IPS-20b (cell line): ENCODE results near the gene LRRC30.
"Not testable (repeated sequence)": the region's sequence is repeated elsewhere in the genome, so short reads cannot be mapped to it uniquely, and the experiment has no call there.

Experiments
- H3K27ac ChIP-seq: one replicate; pipeline ENCODE4 v1.5.1; 2013; ENCODE audit warnings: low read length
- H3K27me3 ChIP-seq: 2 replicates; pipeline ENCODE4 v1.6.1; 2013; ENCODE audit warnings: mild to moderate bottlenecking, low read length, inconsistent platforms; ENCODE audit not compliant: insufficient read depth
- H3K36me3 ChIP-seq: 2 replicates; pipeline ENCODE4 v1.6.1; 2013; ENCODE audit warnings: low read depth, mild to moderate bottlenecking, inconsistent platforms, low read length, moderate library complexity; ENCODE audit not compliant: insufficient read depth
- H3K4me1 ChIP-seq: 2 replicates; pipeline ENCODE4 v1.6.1; 2013; ENCODE audit warnings: mild to moderate bottlenecking, control low read depth, inconsistent platforms, low read length, moderate library complexity; ENCODE audit not compliant: insufficient read depth
- H3K4me3 ChIP-seq: 2 replicates; pipeline ENCODE4 v1.5.1; 2013; ENCODE audit warnings: mild to moderate bottlenecking, low read length, inconsistent platforms
- H3K9ac ChIP-seq: 2 replicates; pipeline ENCODE4 v1.6.1; 2013; ENCODE audit warnings: low read depth, mild to moderate bottlenecking, inconsistent platforms, low read length, moderate library complexity
- H3K9me3 ChIP-seq: 2 replicates; pipeline ENCODE4 v1.6.1; 2013; ENCODE audit warnings: mild to moderate bottlenecking, low read depth, low read length, inconsistent platforms; ENCODE audit not compliant: insufficient read depth

The LRRC30 gene

GRCh38 chr18:7230626-7231349 is at the start of gene LRRC30:
Gene LRRC30, plus strand, starts transcription at chr18:7231089. Its CDS starts 50 bp downstream, at chr18:7231139.
- Histone ChIP-seq H3K27ac (no peak within 1 kb of the TSS), H3K4me1 (no peaks in the 10 kb centered on the region), H3K4me3 (no peak within 1 kb of the TSS), H3K9ac (no peak within 1 kb of the TSS), H3K36me3 (no peaks in the 10 kb centered on the region), H3K9me3 (no peaks in the 10 kb centered on the region), H3K27me3 (no peaks in the 10 kb centered on the region)

- Histone ChIP-seq H3K4me3 (no peak overlapping the region), H3K36me3 (no peaks in the 10 kb centered on the region), H3K4me1 (no peaks in the 10 kb centered on the region), H3K9ac (no peak overlapping the region), H3K9me3 (no peaks in the 10 kb centered on the region), H3K27ac (no peak overlapping the region), H3K27me3 (no peaks in the 10 kb centered on the region)
Measured at GRCh38 chr18:7185701-7186100, 45.2 kb upstream of the LRRC30 start.

GRCh38 chr18:7190547-7191156 is 40.2 kb upstream of the LRRC30 start:
- Histone ChIP-seq H3K27me3 (no peaks in the 10 kb centered on the region), H3K4me3 (no peak overlapping the region), H3K9me3 (no peaks in the 10 kb centered on the region), H3K4me1 (no peaks in the 10 kb centered on the region), H3K27ac (no peak overlapping the region), H3K36me3 (no peaks in the 10 kb centered on the region), H3K9ac (no peak overlapping the region)

- no peaks in the 10 kb centered on the region for H3K4me1 ChIP-seq
- no peaks in the 10 kb centered on the region for H3K9me3 ChIP-seq
- no peak overlapping the region for H3K27ac ChIP-seq
- H3K36me3 ChIP-seq: no peaks in the 10 kb centered on the region
- no peaks in the 10 kb centered on the region for H3K27me3 ChIP-seq
- no peak overlapping the region for H3K9ac ChIP-seq
- H3K4me3 ChIP-seq: no peak overlapping the region
Measured at GRCh38 chr18:7191736-7192135, 39.2 kb upstream of the LRRC30 start.

GRCh38 chr18:7195266-7195665 is 35.6 kb upstream of the LRRC30 start:
- no peak overlapping the region for H3K4me3 ChIP-seq
- H3K9ac ChIP-seq: no peak overlapping the region
- H3K36me3 ChIP-seq: no peaks in the 10 kb centered on the region
- H3K27ac ChIP-seq: no peak overlapping the region
- H3K4me1 ChIP-seq: no peaks in the 10 kb centered on the region
- no peaks in the 10 kb centered on the region for H3K9me3 ChIP-seq
- no peaks in the 10 kb centered on the region for H3K27me3 ChIP-seq

- H3K4me1 ChIP-seq: no peaks in the 10 kb centered on the region
- no peaks in the 10 kb centered on the region for H3K27me3 ChIP-seq
- no peaks in the 10 kb centered on the region for H3K9me3 ChIP-seq
- no peaks in the 10 kb centered on the region for H3K36me3 ChIP-seq
- no peak overlapping the region for H3K27ac ChIP-seq
- no peak overlapping the region for H3K9ac ChIP-seq
- H3K4me3 ChIP-seq: no peak overlapping the region
Measured at GRCh38 chr18:7196421-7196820, 34.5 kb upstream of the LRRC30 start.

- Histone ChIP-seq H3K9ac (no peak overlapping the region), H3K4me3 (no peak overlapping the region), H3K27me3 (no peaks in the 10 kb centered on the region), H3K9me3 (no peaks in the 10 kb centered on the region), H3K27ac (no peak overlapping the region), H3K4me1 (no peaks in the 10 kb centered on the region), H3K36me3 (no peaks in the 10 kb centered on the region)
Measured at GRCh38 chr18:7197854-7198253, 33.0 kb upstream of the LRRC30 start.

- H3K27me3 ChIP-seq: no peaks in the 10 kb centered on the region
- no peak overlapping the region for H3K9ac ChIP-seq
- no peaks in the 10 kb centered on the region for H3K36me3 ChIP-seq
- no peak overlapping the region for H3K4me3 ChIP-seq
- H3K27ac ChIP-seq: no peak overlapping the region
- no peaks in the 10 kb centered on the region for H3K4me1 ChIP-seq
- no peaks in the 10 kb centered on the region for H3K9me3 ChIP-seq
Measured at GRCh38 chr18:7198326-7198725, 32.6 kb upstream of the LRRC30 start.

GRCh38 chr18:7201096-7201495 is 29.8 kb upstream of the LRRC30 start:
- Histone ChIP-seq H3K9me3 (no peaks in the 10 kb centered on the region), H3K27me3 (no peaks in the 10 kb centered on the region), H3K36me3 (no peaks in the 10 kb centered on the region), H3K4me1 (no peaks in the 10 kb centered on the region), H3K27ac (no peak overlapping the region), H3K9ac (no peak overlapping the region), H3K4me3 (no peak overlapping the region)

GRCh38 chr18:7202169-7202568 is 28.7 kb upstream of the LRRC30 start:
- Histone ChIP-seq H3K4me3 (no peak overlapping the region), H3K9ac (no peak overlapping the region; the same call in 1 of the 2 replicates), H3K27ac (no peak overlapping the region), H3K27me3 (no peaks in the 10 kb centered on the region), H3K4me1 (no peaks in the 10 kb centered on the region; the same call in 1 of the 2 replicates), H3K36me3 (no peaks in the 10 kb centered on the region), H3K9me3 (no peaks in the 10 kb centered on the region)

GRCh38 chr18:7203601-7204000 is 27.3 kb upstream of the LRRC30 start:
- H3K27ac ChIP-seq, H3K4me3 ChIP-seq, H3K36me3 ChIP-seq, H3K9ac ChIP-seq, H3K4me1 ChIP-seq, H3K27me3 ChIP-seq, H3K9me3 ChIP-seq: not testable (repeated sequence)

- Histone ChIP-seq H3K4me3 (no peak overlapping the region), H3K27me3 (no peaks in the 10 kb centered on the region), H3K36me3 (no peaks in the 10 kb centered on the region), H3K9me3 (no peaks in the 10 kb centered on the region), H3K9ac (no peak overlapping the region), H3K4me1 (peaks cover 3% of the 10 kb centered on the region; the same call in 1 of the 2 replicates), H3K27ac (no peak overlapping the region)
Measured at GRCh38 chr18:7205346-7205745, 25.5 kb upstream of the LRRC30 start.
